IMR-90 (cell line): ENCODE results near the gene UBE2QL1. TPM values are rescaled to one million over a fixed set of nuclear protein-coding genes. Genes with fewer than 3 reads are reported as not detected.

Experiments used
- ATAC-seq: fragments of 200-7000 bp; cut with Tn5 transposase; 2 replicates; pipeline ENCODE4 v1.9.1; 2020; ENCODE audit warnings: low read depth, mild to moderate bottlenecking, moderate library complexity
- BruUV-seq: library from RNA; stranded (reverse); fragments of 400-500 nt; replicated peaks from 2 replicates; lab custom pipeline; 2021; lab: Mats Ljungman, UMichigan
- CTCF ChIA-PET: fragments of 300-600 bp; formaldehyde crosslinking; extraction: SDS; loops from one replicate; lab custom pipeline; 2021; ENCODE audit warnings: antibody characterized with exemption; lab: Yijun Ruan, JAX
- POLR2A ChIA-PET: fragments of 300-600 bp; sonication (Branson Sonifier 250); formaldehyde crosslinking; loops from one replicate; lab custom pipeline; 2022; ENCODE audit warnings: antibody characterized with exemption; ENCODE audit not compliant: unreplicated experiment; lab: Charles Lee
- DNase-seq: peaks from one replicate; pipeline ENCODE4 v3.0.0; 2013
- H2AFZ ChIP-seq: replicated peaks from 2 replicates; pipeline ENCODE3; 2013; ENCODE audit warnings: low read length, mild to moderate bottlenecking; ENCODE audit not compliant: poor library complexity
- H2AK5ac ChIP-seq: 2 replicates; pipeline ENCODE4 v1.6.1; 2013; ENCODE audit warnings: low read depth, low read length, inconsistent platforms
- H2AK9ac ChIP-seq: replicated peaks from 2 replicates; pipeline ENCODE3; 2013; ENCODE audit warnings: mild to moderate bottlenecking, low read depth, low read length, moderate library complexity; ENCODE audit not compliant: poor library complexity
- H2BK120ac ChIP-seq: 2 replicates; pipeline ENCODE4 v1.6.1; 2013; ENCODE audit warnings: low read depth, low read length, inconsistent platforms
- H2BK15ac ChIP-seq: 3 replicates; pipeline ENCODE4 v1.6.1; 2013; ENCODE audit warnings: low read depth, low read length, inconsistent platforms
- H2BK20ac ChIP-seq: 2 replicates; pipeline ENCODE4 v1.6.1; 2013; ENCODE audit warnings: low read depth, mild to moderate bottlenecking, inconsistent platforms, low read length, moderate library complexity
- H2BK5ac ChIP-seq: 2 replicates; pipeline ENCODE4 v1.6.1; 2013; ENCODE audit warnings: mild to moderate bottlenecking, low read depth, low read length, inconsistent platforms; ENCODE audit not compliant: poor library complexity, severe bottlenecking
- H3K14ac ChIP-seq: replicated peaks from 2 replicates; pipeline ENCODE4 v1.6.1; 2013; ENCODE audit warnings: low read depth, low read length, inconsistent platforms
- H3K18ac ChIP-seq: 2 replicates; pipeline ENCODE4 v1.6.1; 2013; ENCODE audit warnings: low read depth, low read length, control low read depth
- H3K23ac ChIP-seq: 2 replicates; pipeline ENCODE4 v1.6.1; 2013; ENCODE audit warnings: low read depth, low read length, inconsistent platforms
- H3K27ac ChIP-seq: 2 replicates; pipeline ENCODE4 v1.5.1; 2013; ENCODE audit warnings: mild to moderate bottlenecking, control low read depth, low read length; ENCODE audit not compliant: insufficient read depth
- H3K27me3 ChIP-seq: 2 replicates; pipeline ENCODE4 v1.6.1; 2013; ENCODE audit warnings: low read length; ENCODE audit not compliant: control insufficient read depth, insufficient read depth
- H3K36me3 ChIP-seq: 2 replicates; pipeline ENCODE4 v1.6.1; 2013; ENCODE audit warnings: low read length, mixed read lengths; ENCODE audit not compliant: control insufficient read depth, insufficient read depth
- H3K4ac ChIP-seq: 2 replicates; pipeline ENCODE4 v1.6.1; 2013; ENCODE audit warnings: low read depth, low read length, inconsistent platforms
- H3K4me1 ChIP-seq: 2 replicates; pipeline ENCODE4 v1.6.1; 2013; ENCODE audit warnings: low read length, mixed read lengths; ENCODE audit not compliant: control insufficient read depth, insufficient read depth
- H3K4me2 ChIP-seq: 2 replicates; pipeline ENCODE4 v1.6.1; 2013; ENCODE audit warnings: low read depth, mild to moderate bottlenecking, control low read depth, low read length, moderate library complexity
- H3K4me3 ChIP-seq: 2 replicates; pipeline ENCODE4 v1.5.1; 2013; ENCODE audit warnings: low read depth, mild to moderate bottlenecking, control low read depth, low read length, moderate library complexity; ENCODE audit not compliant: insufficient read depth
- H3K56ac ChIP-seq: 2 replicates; pipeline ENCODE4 v1.6.1; 2013; ENCODE audit warnings: low read length, inconsistent platforms; ENCODE audit not compliant: insufficient read depth; ENCODE audit errors: extremely low read depth
- H3K79me1 ChIP-seq, 2 experiments: 2 replicates each; pipeline ENCODE4 v1.6.1; 2013; ENCODE audit warnings: low read length in 2 of 2, inconsistent platforms in 1 of 2, low read depth in 1 of 2
- H3K9ac ChIP-seq: 2 replicates; pipeline ENCODE4 v1.6.1; 2013; ENCODE audit warnings: low read depth, low read length, control low read depth
- H3K9me1 ChIP-seq: 2 replicates; pipeline ENCODE4 v1.6.1; 2013; ENCODE audit warnings: low read length, inconsistent platforms; ENCODE audit not compliant: insufficient read depth
- H3K9me3 ChIP-seq: 2 replicates; pipeline ENCODE4 v1.6.1; 2013; ENCODE audit warnings: low read length; ENCODE audit not compliant: control insufficient read depth, insufficient read depth
- H4K20me1 ChIP-seq: 2 replicates; pipeline ENCODE4 v1.6.1; 2013; ENCODE audit warnings: low read length, inconsistent platforms; ENCODE audit not compliant: insufficient read depth
- H4K5ac ChIP-seq: 2 replicates; pipeline ENCODE4 v1.6.1; 2013; ENCODE audit warnings: mild to moderate bottlenecking, low read depth, low read length, control low read depth
- H4K8ac ChIP-seq, 2 experiments: 2 replicates each; pipeline ENCODE4 v1.6.1; 2013; ENCODE audit warnings: low read depth in 2 of 2, low read length in 2 of 2, control low read depth in 1 of 2, inconsistent platforms in 1 of 2
- H4K91ac ChIP-seq: 2 replicates; pipeline ENCODE4 v1.6.1; 2013; ENCODE audit warnings: low read depth, low read length, inconsistent platforms; ENCODE audit not compliant: insufficient read depth
- MXI1 ChIP-seq: IDR thresholded peaks from 2 replicates; pipeline ENCODE4 v1.6.1; 2012; ENCODE audit warnings: low read depth, mild to moderate bottlenecking, low read length, moderate library complexity, borderline replicate concordance
- NFE2L2 ChIP-seq: fragments of 150-350 bp; IDR thresholded peaks from 2 replicates; pipeline ENCODE4 v1.6.1; 2016; ENCODE audit warnings: low read depth, mild to moderate bottlenecking, low read length
- POLR2A ChIP-seq: IDR thresholded peaks from 2 replicates; pipeline ENCODE4 v1.6.1; 2012; ENCODE audit warnings: mild to moderate bottlenecking, low read depth, low read length
- WGBS, 2 experiments: methylation state at CpG; one replicate each; pipeline versions ENCODE4 v1.1.5 to v1.1.7; 2013; ENCODE audit warnings: missing lambda C conversion rate in 2 of 2; ENCODE audit not compliant: insufficient read length in 1 of 2; ENCODE audit errors: extremely low coverage in 2 of 2; 5-methylcytosine and 5-hydroxymethylcytosine counted together
- dilution Hi-C: fragments of 300-500 bp; cut with HindIII; formaldehyde crosslinking; loops from one replicate; pipeline ENCODE4 v1.14.3; 2018; ENCODE audit warnings: low sequenced_read_pairs; ENCODE audit not compliant: unreplicated experiment
- in situ Hi-C: fragments of 300-500 bp; cut with MboI; formaldehyde crosslinking; loops from 3 replicates; pipeline ENCODE4 v1.14.3; 2019; ENCODE audit warnings: low sequenced_read_pairs, inconsistent platforms, mixed read lengths
- intact Hi-C: fragments of 100-400 bp; cut with micrococcal nuclease; formaldehyde crosslinking; loops from 2 replicates; pipeline ENCODE4 v1.10.0; 2022
- polyA plus RNA-seq, 3 experiments: library from polyadenylated mRNA; depleted of rRNA; stranded (reverse); fragments of >200 nt; gene quantifications; 2 replicates each; pipeline ENCODE4 v1.2.3, GENCODE V29; 2012; ENCODE audit warnings: low replicate concordance in 1 of 3
- total RNA-seq: library from RNA; depleted of rRNA; stranded (reverse); fragments of >200 nt; gene quantifications from 2 replicates; pipeline ENCODE4 v1.2.3, GENCODE V29; 2012

Gene UBE2QL1
- total and polyA plus RNA-seq, 2 of the 4 experiments (the other 2 are of a cell fraction): not detected

DNA sequence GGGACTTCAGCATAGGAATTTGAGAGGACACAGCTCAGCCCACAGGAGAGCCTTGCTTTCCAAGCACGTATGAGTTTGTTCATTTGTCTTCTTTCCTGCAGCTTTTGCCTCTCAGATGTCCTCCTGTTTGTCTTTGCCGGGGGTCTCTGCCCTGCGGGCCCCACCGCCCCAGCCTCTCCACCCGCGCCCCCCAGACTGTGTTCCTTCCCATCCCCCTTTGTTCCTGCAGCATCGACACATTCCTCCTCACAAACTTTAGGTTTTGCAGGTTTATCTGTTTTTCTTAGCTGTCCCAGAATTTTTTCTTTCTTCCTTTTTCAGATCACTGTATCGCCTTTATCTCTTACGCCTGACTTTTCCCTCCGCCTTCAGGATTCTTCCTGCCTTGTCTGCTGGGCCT lies 18.9 kb downstream of the UBE2QL1 start:
- Histone ChIP-seq H3K14ac (no peak overlapping the region), H3K4me1 (no peaks in the 10 kb centered on the region), H2BK5ac (no peak overlapping the region), H3K27me3 (peaks cover 11% of the 10 kb centered on the region), H4K5ac (no peak overlapping the region), H3K9me3 (no peaks in the 10 kb centered on the region), H3K27ac (no peak overlapping the region), H4K20me1 (no peaks in the 10 kb centered on the region), H3K36me3 (no peaks in the 10 kb centered on the region), H2AFZ (no peak overlapping the region), H2AK9ac (no peak overlapping the region), H2BK20ac (no peak overlapping the region), H3K23ac (no peak overlapping the region), H3K4me2 (no peak overlapping the region), H3K4ac (no peak overlapping the region), H3K9ac (no peak overlapping the region), H3K4me3 (no peak overlapping the region), H3K79me1 (no peaks in the 10 kb centered on the region), H2BK120ac (no peak overlapping the region), H4K91ac (no peak overlapping the region), H4K8ac (no peak overlapping the region), H2AK5ac (no peak overlapping the region), H2BK15ac (no peak overlapping the region), H3K18ac (no peak overlapping the region), H3K9me1 (no peaks in the 10 kb centered on the region), H3K56ac (no peak overlapping the region)
- intact Hi-C loops (no loop called here), in situ Hi-C loops (no loop called here), dilution Hi-C loops (no loop called here)
- BruUV-seq: no TSS peak
- ChIA-PET CTCF (no interaction called here), POLR2A (no interaction called here)
- 24% methylated on average over 10 of the region's 10 CpGs; no CpG with 5 or more reads in 1 of the 2 experiments for WGBS, 2 experiments
- no peak for TF ChIP-seq NFE2L2
- TF ChIP-seq MXI1: no peak
- TF ChIP-seq POLR2A: no peak
- DNase-seq: no peak
- no peak for ATAC-seq
